Measurements from ENCODE around the gene CLCN3.

The CLCN3 gene

DNA sequence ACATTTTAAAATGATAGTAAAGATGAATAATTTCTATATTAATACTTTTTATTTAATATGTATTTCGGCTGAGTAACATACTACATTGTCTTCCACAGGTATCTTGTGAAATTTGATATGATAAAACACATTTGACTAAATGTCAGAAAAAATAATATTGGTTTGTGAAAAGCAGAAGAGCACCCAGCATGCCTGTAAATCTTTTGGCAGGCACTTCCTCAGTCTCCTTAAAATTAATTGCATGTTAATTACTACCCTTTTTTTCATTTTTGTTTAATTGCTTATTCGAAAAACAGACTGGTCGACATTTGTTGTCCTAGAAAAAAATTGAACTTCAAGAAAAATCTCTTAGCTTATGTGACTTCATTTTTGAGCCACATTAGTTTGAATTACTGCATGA, 40.6 kb downstream of the CLCN3 start:
- TF ChIP-seq CTCF (IDR thresholded peaks at IDR 0.05; ENCODE audit: control insufficient read depth, extremely low read depth, insufficient read depth): no peak
- no peak for DNase-seq (ENCODE audit: low read depth)
- peak overlapping the region; percentile 62 for H3K4me3 ChIP-seq (ENCODE audit: low read depth, low read length)

- H3K4me3 ChIP-seq (ENCODE audit: low read depth, low read length): peak overlapping the region; percentile 62
- no peak for DNase-seq (ENCODE audit: low read depth)
- TF ChIP-seq CTCF (IDR thresholded peaks at IDR 0.05; ENCODE audit: control insufficient read depth, extremely low read depth, insufficient read depth): no peak
These were observed 41.4 kb downstream of the CLCN3 start for GRCh38 chr4:169661761-169662160.

DNA sequence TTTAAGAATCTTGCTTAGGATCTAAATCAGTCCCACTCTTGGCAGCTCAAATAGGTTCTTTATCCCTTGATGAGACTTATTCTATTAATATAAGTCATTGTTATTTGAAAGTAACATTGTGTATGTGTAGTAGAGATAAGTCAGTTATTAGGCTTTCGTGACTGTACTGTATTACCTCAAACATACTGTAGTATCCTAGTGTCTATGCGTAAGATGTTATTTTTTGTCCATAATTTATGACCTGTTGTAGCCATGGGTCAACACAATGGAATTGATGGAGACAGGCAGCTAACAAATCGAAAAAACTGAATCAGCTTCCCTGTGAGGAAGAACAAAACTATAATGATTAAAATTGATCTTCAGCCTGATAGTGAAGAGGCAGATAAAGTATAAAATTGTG, 41.8 kb downstream of the CLCN3 start:
- DNase-seq (ENCODE audit: low read depth): no peak
- TF ChIP-seq CTCF (IDR thresholded peaks at IDR 0.05; ENCODE audit: control insufficient read depth, extremely low read depth, insufficient read depth): no peak
- peak overlapping the region; percentile 62; the same call in 1 of the 2 replicates for H3K4me3 ChIP-seq (ENCODE audit: low read depth, low read length)

- no peak for DNase-seq (ENCODE audit: low read depth)
- H3K4me3 ChIP-seq (ENCODE audit: low read depth, low read length): no peak overlapping the region
- no peak for TF ChIP-seq CTCF (IDR thresholded peaks at IDR 0.05; ENCODE audit: control insufficient read depth, extremely low read depth, insufficient read depth)
These were observed 43.0 kb downstream of the CLCN3 start for GRCh38 chr4:169663402-169663801.

- no peak for TF ChIP-seq CTCF (IDR thresholded peaks at IDR 0.05; ENCODE audit: control insufficient read depth, extremely low read depth, insufficient read depth)
- no peak for DNase-seq (ENCODE audit: low read depth)
- H3K4me3 ChIP-seq (ENCODE audit: low read depth, low read length): no peak overlapping the region
These were observed 43.5 kb downstream of the CLCN3 start for GRCh38 chr4:169663831-169664230.

GRCh38 chr4:169664615-169665014, 44.2 kb downstream of the CLCN3 start:
- no peak overlapping the region; the same call in 1 of the 2 replicates for H3K4me3 ChIP-seq (ENCODE audit: low read depth, low read length)
- no peak for DNase-seq (ENCODE audit: low read depth)
- no peak for TF ChIP-seq CTCF (IDR thresholded peaks at IDR 0.05; ENCODE audit: control insufficient read depth, extremely low read depth, insufficient read depth)

- no peak overlapping the region; the same call in 1 of the 2 replicates for H3K4me3 ChIP-seq (ENCODE audit: low read depth, low read length)
- no peak for DNase-seq (ENCODE audit: low read depth)
- TF ChIP-seq CTCF (IDR thresholded peaks at IDR 0.05; ENCODE audit: control insufficient read depth, extremely low read depth, insufficient read depth): no peak
These were observed 44.8 kb downstream of the CLCN3 start for GRCh38 chr4:169665046-169665737.
